GM18498 (cell line): Measurements from ENCODE around the gene FTO.

Experiments used
- ATAC-seq: cut with Tn5 transposase; IDR thresholded peaks from one replicate; pipeline ENCODE4 v1.9.1; 2021; ENCODE audit warnings: mild to moderate bottlenecking, moderate library complexity; ENCODE audit not compliant: unreplicated experiment

Gene FTO

GRCh38 chr16:54068212-54068611 is 364.3 kb downstream of the FTO start:
- no peak for ATAC-seq

- no peak for ATAC-seq
Measured at GRCh38 chr16:54069601-54070239, 365.8 kb downstream of the FTO start.

GRCh38 chr16:54070789-54071343 is 366.9 kb downstream of the FTO start:
- peak; percentile 86 for ATAC-seq

- no peak for ATAC-seq
Measured at GRCh38 chr16:54071514-54071913, 367.6 kb downstream of the FTO start.

GRCh38 chr16:54072237-54072636 is 368.3 kb downstream of the FTO start:
- ATAC-seq, result no peak

GRCh38 chr16:54073356-54073755 is 369.4 kb downstream of the FTO start:
- no peak for ATAC-seq

GRCh38 chr16:54075446-54075845 is 371.5 kb downstream of the FTO start:
- ATAC-seq, result no peak

- ATAC-seq, result no peak
Measured at GRCh38 chr16:54076006-54076504, 372.1 kb downstream of the FTO start.

GRCh38 chr16:54077050-54077821 is 373.3 kb downstream of the FTO start:
- no peak for ATAC-seq

GRCh38 chr16:54080524-54081008 is 376.6 kb downstream of the FTO start:
- ATAC-seq, result no peak

- ATAC-seq, result no peak
Measured at GRCh38 chr16:54086791-54087190, 382.8 kb downstream of the FTO start.

- ATAC-seq, result no peak
Measured at GRCh38 chr16:54090602-54091001, 386.6 kb downstream of the FTO start.

- no peak for ATAC-seq
Measured at GRCh38 chr16:54093281-54093680, 389.3 kb downstream of the FTO start.

GRCh38 chr16:54094641-54095040 is 390.7 kb downstream of the FTO start:
- no peak for ATAC-seq

- ATAC-seq, result no peak
Measured at GRCh38 chr16:54096607-54097006, 392.7 kb downstream of the FTO start.

- ATAC-seq, result no peak
Measured at GRCh38 chr16:54097774-54098173, 393.8 kb downstream of the FTO start.

- no peak for ATAC-seq
Measured at GRCh38 chr16:54098247-54098646, 394.3 kb downstream of the FTO start.

GRCh38 chr16:54099627-54100026 is 395.7 kb downstream of the FTO start:
- no peak for ATAC-seq

GRCh38 chr16:54102888-54103866 is 399.2 kb downstream of the FTO start:
- ATAC-seq, result no peak

GRCh38 chr16:54106057-54106456 is 402.1 kb downstream of the FTO start:
- no peak for ATAC-seq
